ENCODE data around the gene NFILZ. TPM values are rescaled to one million over a fixed set of nuclear protein-coding genes. Genes with fewer than 3 reads are reported as not detected.
A peak's percentile ranks its signal among the peaks of the same experiment; 100 is the strongest.

Gene NFILZ
- not detected for total RNA-seq (2013)
- not detected for polyA plus RNA-seq
- polyA minus RNA-seq = not detected in 2 replicates
- total RNA-seq = 0 to 2.5 (median 0.07) reads per million in 11 experiments

GRCh38 chr19:8629996-8630683 is at the start of gene NFILZ:
NFILZ (plus strand) TSS chr19:8630633; CDS start chr19:8676766, 46,133 bp downstream.
- Mint-ChIP-seq H3K27me3 (ENCODE audit: low read depth in 3 of 3) (peaks cover 0 to 2% (median 1%) of the 10 kb centered on the region in 3 donors), H3K36me3 (peaks cover 0 to 7% of the 10 kb centered on the region in 2 donors), H3K4me1 (peaks cover 5% of the 10 kb centered on the region), H3K27ac (peak within 1 kb of the TSS in 1 of 7 donors; percentile 63), H3K9me3 (peaks cover 0 to 8% (median 5%) of the 10 kb centered on the region in 7 donors), H3K4me3 (no peak within 1 kb of the TSS)
- no peak within 1 kb of the TSS for H3K4me3 ChIP-seq (replicated peaks in 1 of 3; ENCODE audit: low read depth in 2 of 3, low read length in 3 of 3)
- no peak for TF ChIP-seq CTCF (IDR thresholded peaks at IDR 0.05)
- no peaks in the 10 kb centered on the region for H4K20me1 ChIP-seq (ENCODE audit: insufficient read depth, low read length)
- H3K9me3 ChIP-seq (replicated peaks in 1 of 2; ENCODE audit: control insufficient read depth in 1 of 2, insufficient read depth in 1 of 2, low read length in 2 of 2) = no peaks in the 10 kb centered on the region
- no peak within 1 kb of the TSS for H3K9ac ChIP-seq (ENCODE audit: insufficient read depth, low read length, poor library complexity, severe bottlenecking)
- H3K4me1 ChIP-seq (ENCODE audit: control insufficient read depth in 1 of 2, insufficient read depth in 2 of 2, low read length in 2 of 2) = no peaks in the 10 kb centered on the region
- H3K27ac ChIP-seq (ENCODE audit: low read depth in 1 of 2, low read length in 2 of 2) = no peak within 1 kb of the TSS
- no peaks in the 10 kb centered on the region for H3K27me3 ChIP-seq (ENCODE audit: control insufficient read depth in 2 of 2, insufficient read depth in 2 of 2, low read length in 2 of 2)
- no peak within 1 kb of the TSS for H2AFZ ChIP-seq (ENCODE audit: insufficient read depth, low read depth, low read length, poor library complexity, severe bottlenecking)
- DNase-seq = no peak
- no peaks in the 10 kb centered on the region for H3K79me2 ChIP-seq (ENCODE audit: insufficient read depth, low read length)
- intact Hi-C loops (cut with micrococcal nuclease) = no loop called here
- 98% methylated on average over 8 of the region's 11 CpGs for WGBS (ENCODE audit: insufficient coverage)
- no peaks in the 10 kb centered on the region for H3K36me3 ChIP-seq (replicated peaks in 1 of 2; ENCODE audit: control insufficient read depth in 1 of 2, insufficient read depth in 2 of 2, low read length in 2 of 2)
- H3K4me2 ChIP-seq (replicated peaks; ENCODE audit: extremely low read depth, low read length, poor library complexity, severe bottlenecking) = no peak within 1 kb of the TSS

DNA sequence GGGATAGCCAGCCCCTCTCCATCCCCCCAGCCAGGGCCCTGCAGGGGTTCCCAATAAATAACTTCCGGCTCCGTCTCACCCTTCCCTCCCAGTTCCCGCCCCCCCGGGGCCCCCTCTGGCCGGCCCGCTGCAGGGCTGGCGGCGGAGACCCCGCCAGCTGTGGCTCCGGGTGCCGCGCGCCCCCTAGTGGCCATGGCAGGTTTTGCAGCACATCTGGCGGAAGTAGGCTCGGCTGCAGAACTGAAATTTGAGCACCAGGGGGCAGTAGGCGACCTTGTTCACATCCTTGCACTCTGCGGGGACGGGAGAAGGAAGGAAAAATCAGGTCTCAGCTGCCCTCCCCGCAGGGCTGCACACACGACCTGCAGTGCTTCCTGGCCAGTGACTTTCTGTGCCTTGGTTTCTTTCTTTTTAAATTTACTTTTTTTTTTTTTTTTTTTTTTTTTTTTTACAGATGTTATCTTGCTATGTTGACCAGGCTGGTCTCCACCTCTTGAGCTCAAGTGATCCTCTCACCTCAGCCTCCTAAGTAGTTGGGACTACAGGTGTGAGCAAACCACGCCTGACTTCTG is 49.6 kb upstream of the NFILZ start:
- intact Hi-C loops (cut with micrococcal nuclease) = loop anchor here (1.0 to 10.0 kb wide), 3 partner anchors 114 to 494 kb away; partner anchors contain the start of genes MBD3L1 (in 1 of the 2) and ZNF558 (in 1 of the 2)
- TF ChIP-seq CTCF (IDR thresholded peaks at IDR 0.05) = peak; percentile 100
- H3K36me3 Mint-ChIP-seq = peaks cover 7 to 11% of the 10 kb centered on the region in 2 donors
- peaks cover 37 to 39% of the 10 kb centered on the region in 2 donors for H3K4me1 ChIP-seq (ENCODE audit: control insufficient read depth in 1 of 2, insufficient read depth in 2 of 2, low read length in 2 of 2)
- H3K9me3 ChIP-seq (replicated peaks in 1 of 2; ENCODE audit: control insufficient read depth in 1 of 2, insufficient read depth in 1 of 2, low read length in 2 of 2) = no peaks in the 10 kb centered on the region
- H3K9ac ChIP-seq (ENCODE audit: insufficient read depth, low read length, poor library complexity, severe bottlenecking) = no peak overlapping the region
- H4K20me1 ChIP-seq (ENCODE audit: insufficient read depth, low read length) = peaks cover 48% of the 10 kb centered on the region
- peaks cover 0 to 2% (median 2%) of the 10 kb centered on the region in 3 donors for H3K27me3 Mint-ChIP-seq (ENCODE audit: low read depth in 3 of 3)
- H3K4me1 Mint-ChIP-seq = peaks cover 28% of the 10 kb centered on the region
- H3K36me3 ChIP-seq (replicated peaks in 1 of 2; ENCODE audit: control insufficient read depth in 1 of 2, insufficient read depth in 2 of 2, low read length in 2 of 2) = no peaks in the 10 kb centered on the region
- peak overlapping the region; percentile 52 for H3K4me2 ChIP-seq (replicated peaks; ENCODE audit: extremely low read depth, low read length, poor library complexity, severe bottlenecking)
- H3K9me3 Mint-ChIP-seq = peaks cover 0 to 6% (median 0%) of the 10 kb centered on the region in 7 donors
- H3K27ac Mint-ChIP-seq = peak overlapping the region in 1 of 7 donors; percentile 80
- H2AFZ ChIP-seq (ENCODE audit: insufficient read depth, low read depth, low read length, poor library complexity, severe bottlenecking) = no peak overlapping the region
- no peaks in the 10 kb centered on the region for H3K27me3 ChIP-seq (ENCODE audit: control insufficient read depth in 2 of 2, insufficient read depth in 2 of 2, low read length in 2 of 2)
- H3K27ac ChIP-seq (ENCODE audit: low read depth in 1 of 2, low read length in 2 of 2) = peak overlapping the region in 1 of 2 donors; percentile 14
- no peak overlapping the region for H3K4me3 Mint-ChIP-seq
- peaks cover 48% of the 10 kb centered on the region for H3K79me2 ChIP-seq (ENCODE audit: insufficient read depth, low read length)
- 0% methylated on average over 14 of the region's 21 CpGs for WGBS (ENCODE audit: insufficient coverage)
- peak; percentile 79 to 88 (median 80) for DNase-seq
- peak overlapping the region in 1 of 3 experiments; percentile 46 for H3K4me3 ChIP-seq (replicated peaks in 1 of 3; ENCODE audit: low read depth in 2 of 3, low read length in 3 of 3)
